Brain pericyte (primary cell): ENCODE results near the gene SLC25A22.

Source experiments
- DNase-seq: peaks from one replicate; pipeline ENCODE4 v3.0.0-alpha.2; 2012; ENCODE audit warnings: low read depth, low spot score

The SLC25A22 gene

DNA sequence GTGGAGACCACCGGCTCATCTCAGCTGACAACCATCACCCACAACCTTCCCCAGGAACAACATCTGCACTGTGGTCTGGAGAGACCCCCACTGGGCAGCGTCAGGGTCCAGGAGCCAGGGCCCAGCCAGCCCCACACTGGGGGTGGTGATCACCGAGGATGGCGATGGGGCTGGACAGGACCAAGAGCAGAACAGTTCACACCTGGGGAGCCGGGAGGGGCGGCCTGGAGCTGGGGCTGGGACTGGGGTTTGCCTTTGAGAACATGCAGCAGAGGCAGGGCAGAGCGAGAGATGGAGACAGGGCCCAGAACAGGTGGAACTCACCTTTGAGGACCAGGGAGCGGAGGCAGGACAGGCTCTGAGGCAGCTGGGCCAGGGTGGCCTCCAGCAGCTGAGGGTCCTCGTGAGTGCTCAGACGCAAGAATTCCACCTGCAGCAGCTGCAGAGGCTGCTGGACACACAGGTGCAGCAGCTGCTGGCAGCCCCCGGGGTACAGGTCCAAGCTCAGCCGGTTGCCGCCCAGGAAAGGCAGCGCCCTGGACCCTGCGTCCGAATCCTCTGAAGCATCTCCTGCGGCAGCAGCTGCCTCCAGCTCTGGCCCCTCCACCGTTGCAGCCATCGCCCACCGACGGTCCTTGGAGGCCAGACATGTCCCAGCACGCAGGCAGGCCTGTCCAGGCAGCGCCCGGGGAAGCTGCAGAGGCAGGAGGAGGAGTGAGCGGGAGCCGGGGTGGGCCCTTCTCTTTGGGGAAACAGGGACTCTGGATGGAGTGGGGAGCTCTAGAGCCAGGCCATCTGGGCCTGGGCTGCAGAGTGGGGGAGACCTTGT, 5.9 kb upstream of the SLC25A22 start:
- no peak for DNase-seq

- DNase-seq, result no peak
Observed at GRCh38 chr11:803467-803742, 5.3 kb upstream of the SLC25A22 start.

DNA sequence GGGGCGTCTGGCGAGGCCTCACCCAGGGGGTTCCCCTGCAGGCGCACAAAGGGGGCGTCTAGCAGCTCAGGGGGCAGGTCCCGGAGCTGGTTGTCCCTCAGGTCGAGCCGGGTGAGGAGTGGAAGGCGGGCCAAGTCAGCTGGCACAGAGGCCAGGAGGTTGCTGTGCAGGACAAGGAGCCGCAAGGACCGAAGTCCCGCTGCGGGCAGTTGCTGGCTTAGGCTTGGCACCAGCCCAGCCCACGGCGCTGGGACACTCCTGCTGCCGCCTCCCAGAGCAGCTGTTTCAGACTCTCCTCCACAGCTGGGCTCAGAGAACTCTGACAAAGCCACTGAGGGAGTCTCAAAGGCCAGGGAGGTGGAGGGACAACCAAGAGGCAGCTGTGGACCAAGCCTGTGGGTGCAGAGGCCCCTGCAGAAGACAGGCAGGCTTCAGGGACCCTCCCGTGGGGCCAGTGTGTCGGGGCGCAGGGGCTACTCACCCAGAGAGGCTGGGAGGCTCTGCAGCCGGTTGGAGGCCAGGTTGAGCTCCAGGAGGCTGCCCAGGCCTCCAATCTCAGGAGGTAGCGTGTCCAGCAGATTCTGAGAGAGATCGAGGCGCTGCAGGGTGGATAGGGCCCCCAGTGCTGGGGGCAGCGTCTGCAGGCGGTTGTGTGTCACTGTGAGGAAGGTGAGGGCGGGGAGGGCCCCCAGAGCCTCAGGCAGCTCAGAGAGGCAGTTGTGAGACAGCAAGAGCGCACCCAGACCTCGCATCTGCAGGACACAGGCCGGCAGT, 4.8 kb upstream of the SLC25A22 start:
- no peak for DNase-seq

GRCh38 chr11:802018-802617, 4.0 kb upstream of the SLC25A22 start:
- DNase-seq, result no peak

GRCh38 chr11:801097-801780, 3.2 kb upstream of the SLC25A22 start:
- no peak for DNase-seq

DNA sequence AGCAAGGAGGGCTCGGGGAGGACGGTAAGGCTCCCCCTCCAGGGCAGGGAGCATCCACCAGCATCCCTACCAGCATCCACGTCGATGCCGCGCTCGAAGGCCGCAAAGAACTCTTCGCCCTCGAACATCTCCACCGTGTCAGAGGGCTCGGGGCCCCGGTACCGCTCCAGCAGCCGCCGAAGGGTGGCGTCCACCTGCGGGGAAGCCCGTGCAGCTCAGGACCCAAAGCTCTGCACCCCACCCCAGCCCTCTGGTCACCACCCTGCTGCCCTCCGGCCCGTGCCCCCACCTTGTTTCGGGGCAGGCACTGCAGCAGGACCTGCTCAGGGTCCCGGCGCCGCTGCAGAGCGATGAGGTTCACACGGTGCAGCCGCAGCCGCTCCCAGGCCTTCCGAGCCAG, 2.4 kb upstream of the SLC25A22 start:
- no peak for DNase-seq

DNA sequence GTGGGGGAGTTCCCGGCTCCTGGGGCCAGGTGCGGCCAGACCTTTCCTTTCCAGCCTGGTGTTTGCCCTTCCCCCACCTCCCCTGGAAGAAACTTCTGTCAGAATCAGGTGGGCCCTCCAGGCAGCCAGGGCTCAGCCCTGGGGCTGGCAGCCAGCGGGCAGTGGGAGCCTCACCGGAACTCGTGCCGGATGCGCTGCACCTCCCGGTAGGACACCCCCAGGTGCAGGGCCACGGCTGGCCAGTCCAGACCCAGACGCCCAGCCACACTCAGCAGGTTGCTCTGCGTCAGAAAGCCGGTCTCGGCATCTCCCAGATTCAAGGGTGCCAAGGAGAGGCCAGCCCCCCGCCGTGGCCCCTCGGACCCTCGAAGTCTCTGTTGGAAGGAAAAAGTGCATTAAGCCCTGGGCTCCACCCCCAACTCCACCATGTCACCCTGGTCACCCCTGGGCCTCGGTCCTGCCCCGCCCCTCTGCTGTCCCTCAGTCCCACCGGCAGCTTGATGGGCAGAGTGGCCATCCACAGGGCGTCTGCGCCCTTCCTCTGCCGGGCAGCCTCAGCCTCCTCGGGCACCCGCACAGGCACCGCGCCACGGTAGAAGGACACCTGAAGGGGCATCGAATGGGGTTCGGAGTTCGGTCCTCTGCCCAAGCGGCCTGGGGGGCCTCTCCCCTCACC, 1.7 kb upstream of the SLC25A22 start:
- no peak for DNase-seq

- peak; percentile 84 for DNase-seq
Observed at GRCh38 chr11:797296-798092, 587 bp downstream of the SLC25A22 start.

DNA sequence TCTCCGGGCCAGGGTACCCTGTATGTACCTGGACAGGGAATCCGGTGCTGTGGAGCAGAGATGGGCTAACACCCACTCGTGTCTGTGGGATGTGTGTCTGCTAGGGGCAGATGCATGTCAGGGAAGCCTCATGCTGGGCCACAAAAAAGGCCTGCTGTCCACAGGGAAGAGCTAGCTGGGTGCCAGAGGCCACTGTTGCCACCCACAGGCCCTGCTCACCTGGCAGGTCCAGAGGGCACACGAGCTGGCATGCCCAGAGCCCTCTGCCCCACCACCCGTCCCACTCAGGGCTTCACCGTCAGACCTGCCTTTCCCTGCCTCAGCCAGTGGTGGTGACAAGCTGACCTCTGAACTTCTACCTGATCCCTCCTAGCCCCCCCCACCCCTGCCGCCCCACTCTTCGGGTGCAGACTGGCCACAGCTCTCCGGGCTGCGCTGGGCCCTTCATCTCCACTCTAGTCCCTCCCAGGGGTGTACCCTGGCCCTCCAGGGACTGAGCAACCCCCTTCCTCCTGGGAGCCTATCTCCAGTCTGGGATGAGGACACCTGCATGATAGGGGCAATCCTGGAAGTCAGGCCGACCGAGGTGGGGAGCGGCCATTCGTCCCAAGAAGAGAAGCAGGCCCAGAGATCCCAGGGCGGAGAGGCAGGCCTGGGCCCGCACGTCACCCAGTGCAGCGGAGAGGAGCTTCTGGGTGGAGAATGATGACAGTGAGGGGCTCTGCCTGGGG, 1.4 kb downstream of the SLC25A22 start:
- no peak for DNase-seq

GRCh38 chr11:795634-796564, 2.2 kb downstream of the SLC25A22 start:
- no peak for DNase-seq

GRCh38 chr11:794766-795633, 3.1 kb downstream of the SLC25A22 start:
- DNase-seq, result no peak

DNA sequence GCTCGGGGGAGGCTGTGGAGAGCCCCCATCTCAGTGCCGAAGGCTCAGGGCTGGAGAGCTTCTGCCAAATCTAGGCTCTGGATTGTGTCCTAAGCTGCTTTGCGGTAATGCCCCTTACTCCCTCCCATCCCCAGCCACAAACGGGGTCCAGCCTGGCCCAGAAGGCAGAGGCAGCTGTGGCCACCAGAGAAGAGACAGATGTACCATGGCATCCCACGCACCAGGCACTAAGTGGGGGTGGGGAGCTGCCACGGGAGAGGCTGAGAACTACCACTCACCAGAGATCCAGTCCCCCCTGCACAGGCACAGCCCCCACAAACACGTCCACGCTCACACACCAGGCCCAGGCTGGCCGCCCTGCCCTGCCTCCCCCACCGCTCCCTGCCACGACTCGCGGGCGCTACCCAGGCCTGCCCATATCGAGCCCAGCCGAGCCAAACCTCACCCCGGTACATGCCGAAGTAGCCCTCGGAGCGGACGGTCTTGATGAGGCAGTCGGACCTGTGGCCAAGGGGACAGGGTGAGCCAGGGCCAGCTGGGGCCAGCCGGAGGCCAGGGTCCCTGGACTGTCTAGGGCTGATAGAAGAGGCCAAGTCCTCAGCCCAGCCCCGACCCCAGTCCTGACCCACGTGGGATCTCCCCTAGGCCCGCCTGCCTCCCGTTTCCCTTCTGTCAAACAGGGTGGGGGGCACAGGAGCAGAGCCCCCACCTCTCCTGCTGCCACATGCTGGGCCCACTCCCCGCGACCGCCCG, 3.9 kb downstream of the SLC25A22 start:
- DNase-seq, result no peak

- no peak for DNase-seq
Observed at GRCh38 chr11:793556-793955, 4.5 kb downstream of the SLC25A22 start.

DNA sequence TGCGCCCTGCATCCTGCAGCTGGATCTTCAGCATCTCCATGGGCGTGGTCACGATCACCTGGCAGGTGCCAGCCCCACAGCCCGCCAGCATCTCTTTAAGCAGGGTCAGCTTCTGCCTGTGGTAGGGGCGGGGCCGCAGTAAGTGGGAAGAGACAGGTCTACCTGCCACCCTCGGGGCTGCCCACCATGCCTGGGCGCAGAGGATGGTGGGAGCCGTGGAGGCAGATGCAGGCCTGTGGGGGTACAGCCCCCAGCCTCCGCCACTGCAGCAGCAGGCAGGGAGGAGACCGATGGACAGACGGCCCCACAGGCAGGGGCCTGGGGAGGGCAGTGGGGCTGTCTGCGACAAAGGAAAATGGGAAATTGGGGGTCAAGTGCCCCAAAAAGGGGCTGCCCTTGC, 5.2 kb downstream of the SLC25A22 start:
- no peak for DNase-seq

DNA sequence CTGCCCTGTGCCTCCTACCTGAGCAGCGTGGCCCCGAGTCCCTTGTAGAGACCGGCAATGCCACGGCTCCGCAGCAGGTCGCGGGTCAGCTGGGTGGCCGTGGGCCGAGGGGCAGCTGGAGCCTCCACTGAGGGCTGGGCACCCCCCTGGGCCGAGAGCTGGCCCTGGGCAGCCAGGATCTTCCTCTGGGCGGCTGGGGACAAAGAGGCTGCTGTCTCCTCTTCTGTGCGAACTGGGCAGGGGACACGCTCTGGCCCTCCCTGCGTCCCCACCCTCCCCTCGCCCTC, 5.6 kb downstream of the SLC25A22 start:
- DNase-seq, result no peak

- no peak for DNase-seq
Observed at GRCh38 chr11:791658-792534, 6.2 kb downstream of the SLC25A22 start.
